ENCODE measurements around the gene PSME4.

Gene PSME4, protein sequence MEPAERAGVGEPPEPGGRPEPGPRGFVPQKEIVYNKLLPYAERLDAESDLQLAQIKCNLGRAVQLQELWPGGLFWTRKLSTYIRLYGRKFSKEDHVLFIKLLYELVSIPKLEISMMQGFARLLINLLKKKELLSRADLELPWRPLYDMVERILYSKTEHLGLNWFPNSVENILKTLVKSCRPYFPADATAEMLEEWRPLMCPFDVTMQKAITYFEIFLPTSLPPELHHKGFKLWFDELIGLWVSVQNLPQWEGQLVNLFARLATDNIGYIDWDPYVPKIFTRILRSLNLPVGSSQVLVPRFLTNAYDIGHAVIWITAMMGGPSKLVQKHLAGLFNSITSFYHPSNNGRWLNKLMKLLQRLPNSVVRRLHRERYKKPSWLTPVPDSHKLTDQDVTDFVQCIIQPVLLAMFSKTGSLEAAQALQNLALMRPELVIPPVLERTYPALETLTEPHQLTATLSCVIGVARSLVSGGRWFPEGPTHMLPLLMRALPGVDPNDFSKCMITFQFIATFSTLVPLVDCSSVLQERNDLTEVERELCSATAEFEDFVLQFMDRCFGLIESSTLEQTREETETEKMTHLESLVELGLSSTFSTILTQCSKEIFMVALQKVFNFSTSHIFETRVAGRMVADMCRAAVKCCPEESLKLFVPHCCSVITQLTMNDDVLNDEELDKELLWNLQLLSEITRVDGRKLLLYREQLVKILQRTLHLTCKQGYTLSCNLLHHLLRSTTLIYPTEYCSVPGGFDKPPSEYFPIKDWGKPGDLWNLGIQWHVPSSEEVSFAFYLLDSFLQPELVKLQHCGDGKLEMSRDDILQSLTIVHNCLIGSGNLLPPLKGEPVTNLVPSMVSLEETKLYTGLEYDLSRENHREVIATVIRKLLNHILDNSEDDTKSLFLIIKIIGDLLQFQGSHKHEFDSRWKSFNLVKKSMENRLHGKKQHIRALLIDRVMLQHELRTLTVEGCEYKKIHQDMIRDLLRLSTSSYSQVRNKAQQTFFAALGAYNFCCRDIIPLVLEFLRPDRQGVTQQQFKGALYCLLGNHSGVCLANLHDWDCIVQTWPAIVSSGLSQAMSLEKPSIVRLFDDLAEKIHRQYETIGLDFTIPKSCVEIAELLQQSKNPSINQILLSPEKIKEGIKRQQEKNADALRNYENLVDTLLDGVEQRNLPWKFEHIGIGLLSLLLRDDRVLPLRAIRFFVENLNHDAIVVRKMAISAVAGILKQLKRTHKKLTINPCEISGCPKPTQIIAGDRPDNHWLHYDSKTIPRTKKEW (N-terminal part only)

GRCh38 chr2:53970724-53971602 is at the start of gene PSME4:
TSS of gene PSME4 (minus strand) at chr2:53970993. CDS start at chr2:53970784, 209 bp downstream.
- peak; percentile 76 for DNase-seq

GRCh38 chr2:54015798-54016699 is 45.3 kb upstream of the PSME4 start:
- DNase-seq: no peak

GRCh38 chr2:54013996-54014395 is 43.2 kb upstream of the PSME4 start:
- DNase-seq: no peak

- no peak for DNase-seq
Observed at GRCh38 chr2:54012538-54013141, 41.8 kb upstream of the PSME4 start.

- DNase-seq: no peak
Observed at GRCh38 chr2:54009549-54009948, 38.8 kb upstream of the PSME4 start.

DNA sequence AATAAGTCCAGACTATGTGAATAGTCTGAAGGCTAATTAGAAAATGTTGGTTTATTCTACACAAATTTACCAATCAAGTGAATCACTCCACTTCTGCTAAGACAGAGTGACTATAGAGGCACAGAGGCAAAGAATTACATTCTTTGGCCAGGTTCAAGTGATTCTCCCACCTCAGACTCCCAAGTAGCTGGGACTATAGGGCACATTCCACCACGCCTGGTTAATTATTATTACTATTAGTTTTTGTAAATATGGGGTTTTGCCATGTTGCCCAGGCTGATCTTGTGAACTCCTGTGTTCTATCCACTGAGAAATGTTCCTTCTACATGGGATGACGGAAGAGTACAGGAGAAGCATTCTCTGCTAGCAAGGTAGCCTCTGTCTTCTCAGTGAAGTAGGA is 37.6 kb upstream of the PSME4 start:
- DNase-seq: no peak

DNA sequence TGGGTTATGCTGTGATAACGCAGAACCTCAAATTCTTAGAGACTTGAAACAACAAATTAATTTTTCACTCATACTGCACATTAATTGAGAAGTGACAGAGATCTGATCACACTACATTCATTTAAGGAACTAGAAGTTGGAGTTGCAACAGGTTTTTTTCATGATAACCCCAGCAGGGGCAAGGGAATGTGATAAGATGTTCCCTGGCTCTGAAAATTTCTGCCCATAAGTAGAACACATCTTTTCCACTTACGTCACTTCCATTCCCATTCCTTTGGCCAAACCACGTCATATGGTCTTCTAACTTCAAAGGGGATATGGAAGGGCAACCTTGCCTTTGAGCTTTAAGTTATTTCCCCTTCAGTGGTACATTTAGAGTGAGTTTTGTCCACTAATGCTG is 29.7 kb upstream of the PSME4 start:
- DNase-seq: no peak

DNA sequence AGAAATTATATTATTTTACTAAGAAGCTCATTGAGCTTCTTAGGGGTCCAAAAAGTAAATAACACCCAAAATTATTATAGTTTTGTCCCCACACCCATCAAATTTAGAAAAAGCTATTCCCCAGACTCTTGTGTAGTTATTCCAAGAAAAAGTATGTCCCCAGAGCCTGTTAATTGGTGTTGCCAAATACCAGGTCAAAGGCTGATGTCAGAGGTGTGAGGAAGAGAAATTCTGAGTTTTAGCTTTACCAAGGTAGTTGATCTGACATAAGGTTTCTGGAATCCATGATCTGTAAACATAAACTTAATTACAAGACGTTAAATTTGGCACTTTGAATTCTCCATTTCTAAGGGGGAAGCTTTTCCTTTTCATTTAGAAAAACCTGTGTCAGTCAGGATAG is 29.3 kb upstream of the PSME4 start:
- no peak for DNase-seq

DNA sequence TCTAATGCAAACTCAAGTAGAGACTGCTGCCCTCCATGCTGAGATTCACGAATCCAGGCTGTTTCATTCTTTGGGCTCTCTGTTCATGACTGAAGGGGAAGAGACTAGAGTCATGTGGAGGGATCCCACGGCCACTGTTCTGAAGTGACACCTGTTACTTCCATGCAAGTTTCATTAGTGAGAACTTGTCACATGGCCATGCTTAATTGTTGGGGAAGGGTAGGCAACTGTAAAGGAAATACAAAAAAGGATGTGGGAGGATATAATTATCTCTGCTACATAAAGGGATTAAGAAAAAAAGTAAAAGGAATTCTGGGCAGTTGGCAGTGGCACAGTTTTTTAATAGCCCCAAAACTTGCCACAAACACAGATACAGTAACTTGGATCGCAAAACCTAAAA is 28.0 kb upstream of the PSME4 start:
- DNase-seq: no peak

DNA sequence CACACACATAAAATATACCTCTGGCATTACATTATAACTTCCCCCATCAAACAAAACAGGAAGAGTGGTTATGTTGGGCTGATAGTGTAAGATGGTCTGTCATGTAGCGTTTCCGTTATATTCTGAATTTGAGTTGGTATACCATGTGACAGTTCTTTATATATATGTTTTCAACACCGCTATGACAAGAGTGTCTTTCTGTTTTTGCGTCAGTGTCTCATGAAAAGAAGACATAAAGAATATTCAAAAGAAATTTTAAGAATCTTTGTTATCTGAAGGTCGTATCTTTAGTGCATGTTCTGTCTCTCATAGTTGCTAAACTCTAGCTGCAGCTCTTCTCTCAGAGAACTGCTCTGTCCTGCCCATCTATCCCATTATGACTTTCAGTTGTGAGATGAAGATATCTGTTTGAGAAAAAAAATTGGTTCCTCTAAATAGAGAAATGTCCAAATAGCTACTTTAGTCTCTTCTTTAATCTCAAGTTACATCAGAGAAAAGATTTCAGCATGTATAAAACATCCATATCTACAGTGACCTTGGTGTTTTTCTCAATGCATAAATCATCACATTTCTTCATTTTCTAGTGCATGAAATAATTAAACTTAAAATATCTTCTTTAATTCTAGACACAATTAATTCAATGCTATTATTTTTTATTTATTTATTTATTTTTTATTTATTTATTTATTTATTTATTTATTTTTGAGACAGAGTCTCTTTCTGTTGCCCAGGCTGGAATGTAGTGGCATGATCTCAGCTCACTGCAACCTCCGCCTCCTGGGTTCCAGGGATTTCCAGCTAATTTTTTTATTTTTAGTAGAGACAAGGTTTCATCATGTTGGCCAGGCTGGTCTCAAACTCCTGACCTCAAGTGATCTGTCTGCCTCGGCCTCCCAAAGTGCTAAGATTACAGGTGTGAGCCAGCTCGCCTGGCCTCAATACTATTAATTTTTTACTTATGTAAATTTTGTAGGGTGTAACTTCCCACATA is 24.3 kb upstream of the PSME4 start:
- DNase-seq: no peak

DNA sequence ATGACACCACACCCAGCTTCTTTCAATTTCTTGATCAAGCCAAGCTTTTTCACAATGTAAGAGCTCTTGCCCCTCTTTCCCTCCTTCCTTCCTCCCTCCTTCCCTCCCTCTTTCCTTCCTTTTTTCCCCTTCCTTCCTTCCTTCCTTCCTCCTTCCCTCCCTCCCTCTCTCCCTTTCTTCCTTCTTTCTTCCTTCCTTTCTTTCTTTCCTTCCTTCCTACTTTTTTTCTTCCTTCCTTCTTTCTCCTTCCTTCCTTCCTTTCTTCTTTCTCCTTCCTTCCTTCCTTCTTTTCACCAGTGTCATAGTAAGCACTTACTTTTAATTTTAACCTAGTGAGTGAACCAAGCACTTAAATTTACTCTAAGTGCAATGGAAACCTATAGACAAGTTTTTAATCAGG is 21.2 kb upstream of the PSME4 start:
- no peak for DNase-seq

DNA sequence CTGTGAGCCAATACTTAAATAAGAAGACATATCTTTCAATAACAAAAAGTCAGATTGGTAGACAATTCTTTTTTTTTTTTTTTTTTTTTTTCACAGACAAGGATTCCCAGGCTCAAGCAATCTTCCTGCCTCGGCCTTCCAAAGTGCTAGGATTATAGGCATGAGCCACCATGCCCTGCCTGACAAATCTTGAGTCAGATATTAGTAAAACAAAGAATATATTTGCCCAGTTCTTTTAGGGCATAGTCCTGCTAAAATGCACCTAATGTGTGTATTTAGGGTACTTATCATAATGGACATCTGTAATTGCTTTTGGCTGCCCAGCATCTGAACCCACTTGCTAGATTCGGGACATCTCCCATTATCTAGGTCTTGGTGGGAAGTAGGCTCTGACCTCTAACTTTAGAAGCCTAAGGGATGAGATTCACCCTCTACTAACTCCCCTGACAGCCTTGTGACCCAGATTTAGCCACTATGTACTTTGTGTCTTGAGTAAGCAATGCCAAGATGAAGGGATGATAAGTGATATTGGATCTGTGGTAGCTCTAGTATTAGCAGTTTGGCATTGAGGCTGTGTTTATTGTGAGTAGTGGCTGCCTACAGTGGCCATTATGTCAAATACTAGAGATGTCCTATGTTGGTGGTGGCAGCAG is 18.5 kb upstream of the PSME4 start:
- DNase-seq: no peak

DNA sequence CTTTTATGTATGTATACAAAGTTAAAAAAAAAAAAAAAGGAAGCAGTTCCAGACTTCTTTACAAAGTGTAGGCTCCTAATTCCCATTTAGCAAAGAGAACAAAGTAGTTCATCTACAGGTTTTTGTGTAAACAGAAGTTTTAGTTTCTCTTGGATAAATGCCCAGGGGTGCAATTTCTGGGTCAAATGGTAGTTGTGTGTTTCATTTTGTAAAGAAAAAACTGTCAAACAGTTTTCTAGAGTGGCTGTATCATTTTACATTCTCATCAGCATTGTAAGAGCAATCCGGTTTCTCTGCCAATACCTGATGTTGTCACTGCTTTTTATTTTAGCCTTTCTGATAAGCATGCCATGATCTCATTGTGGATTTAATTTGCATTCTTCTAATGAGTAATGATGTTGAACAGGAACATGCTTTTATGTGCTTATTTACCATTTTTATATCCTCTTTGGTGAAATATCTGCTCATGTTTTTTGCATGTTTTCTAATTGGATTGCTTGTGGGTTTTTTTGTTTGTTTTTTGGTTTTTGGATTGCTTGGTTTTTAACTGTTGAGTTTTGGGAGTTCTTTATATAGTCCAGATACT is 16.6 kb upstream of the PSME4 start:
- peak; percentile 96 for DNase-seq

- DNase-seq: no peak
Observed at GRCh38 chr2:53985646-53986045, 14.9 kb upstream of the PSME4 start.

DNA sequence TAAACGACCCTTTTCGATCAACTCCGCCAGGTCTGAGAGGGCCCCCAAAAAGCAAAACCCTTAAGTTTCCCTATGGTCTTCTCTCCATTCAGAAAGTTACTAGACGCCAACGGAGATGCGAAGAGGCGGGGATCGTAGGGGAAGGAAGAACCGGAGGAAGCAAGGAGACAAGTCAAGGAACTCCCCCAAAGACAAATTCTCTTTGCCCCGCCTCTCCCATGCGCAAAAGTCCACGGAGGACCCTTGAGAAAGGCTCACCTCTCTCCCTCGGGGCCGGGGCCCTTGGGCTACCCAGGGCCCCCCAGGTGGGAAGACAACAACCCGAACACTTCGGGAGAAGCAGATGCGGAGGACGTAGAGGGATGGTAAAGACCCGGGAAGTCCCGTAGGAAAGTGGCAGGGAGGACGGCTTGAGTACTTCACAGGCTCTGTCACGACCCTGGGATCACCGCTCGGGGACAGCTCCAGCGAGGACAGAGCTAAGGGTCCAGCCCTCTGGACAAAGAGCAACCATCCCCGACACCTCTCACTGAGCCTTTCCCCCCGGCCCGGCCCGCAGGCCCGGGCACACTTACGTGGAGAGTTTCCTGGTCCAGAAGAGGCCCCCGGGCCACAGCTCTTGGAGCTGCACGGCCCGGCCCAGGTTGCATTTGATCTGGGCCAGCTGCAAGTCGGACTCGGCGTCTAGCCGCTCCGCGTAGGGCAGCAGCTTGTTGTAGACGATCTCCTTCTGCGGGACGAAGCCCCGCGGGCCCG is 647 bp downstream of the PSME4 start:
- no peak for DNase-seq

DNA sequence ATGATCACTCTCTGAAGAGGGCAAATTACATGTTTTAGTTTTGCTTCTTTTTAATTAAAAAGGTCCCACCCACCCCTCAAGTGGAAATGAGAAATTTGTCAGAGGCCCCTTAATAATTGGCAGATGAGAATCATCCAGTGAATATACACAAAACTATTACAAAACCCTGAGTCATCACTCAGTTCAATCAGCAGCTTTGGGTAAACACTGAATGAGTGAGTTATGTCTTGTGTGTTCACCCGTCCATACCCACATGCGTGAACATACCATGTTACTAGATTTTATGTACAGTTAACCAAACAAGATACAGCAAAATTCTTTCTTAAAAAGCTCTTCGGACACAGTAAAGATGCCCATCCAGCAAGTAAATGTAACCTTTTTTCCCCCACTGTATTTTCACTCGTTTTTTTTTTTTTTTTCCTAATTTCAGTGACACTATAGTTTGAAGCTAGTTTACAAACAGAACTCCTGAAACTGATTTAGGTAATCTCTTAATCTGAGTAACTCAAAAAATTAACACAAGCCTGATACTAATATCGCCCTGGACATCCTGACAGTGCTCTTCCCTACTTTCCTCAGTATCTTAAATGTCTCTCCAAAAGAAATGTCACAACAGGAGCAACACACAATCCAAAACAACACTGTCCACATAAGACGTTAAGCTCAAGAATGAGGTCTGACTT is 1.4 kb downstream of the PSME4 start:
- DNase-seq: no peak

All from DMS153 (cell line).